ENCODE measurements around the gene AEBP2. TPM values are rescaled to one million over a fixed set of nuclear protein-coding genes. Genes with fewer than 3 reads are reported as not detected.

AEBP2 gene
- total and polyA plus RNA-seq, 2 of the 13 experiments (the other 11 are each of a cell fraction or from before 2014, with no cell fraction given), result 9.2 to 17.9 TPM

- TF ChIP-seq ZBTB40 (IDR thresholded peaks at IDR 0.05), result no peak
- no peak for TF ChIP-seq ZBTB40 (CRISPR knock-in tag; IDR thresholded peaks at IDR 0.05)
- TF ChIP-seq ZNF747 (CRISPR knock-in tag; IDR thresholded peaks at IDR 0.05; ENCODE audit: borderline replicate concordance), result 0 out of 2 replicates have a peak, but pooled peaks have one; percentile 11
- TF ChIP-seq ZNF564 (CRISPR knock-in tag; IDR thresholded peaks at IDR 0.05), result peak; percentile 75
- no peak for TF ChIP-seq ZNF326 (CRISPR knock-in tag; IDR thresholded peaks at IDR 0.05; ENCODE audit: borderline replicate concordance)
- TF ChIP-seq ZFP36 (IDR thresholded peaks at IDR 0.05; ENCODE audit: borderline replicate concordance, low read depth, low read length, partially characterized antibody), result no peak
- no peak for TF ChIP-seq BCL3 (CRISPR knock-in tag; IDR thresholded peaks at IDR 0.05)
- peak; percentile 86 for TF ChIP-seq ZNF781 (CRISPR knock-in tag; IDR thresholded peaks at IDR 0.05; ENCODE audit: borderline replicate concordance, not compliant biosample characterization)
- TF ChIP-seq MYPOP (CRISPR knock-in tag; IDR thresholded peaks at IDR 0.05), result peak; percentile 13; the same call in 1 of the 2 replicates
- peak; percentile 68; the same call in 1 of the 2 replicates for TF ChIP-seq ZBTB14 (CRISPR knock-in tag; IDR thresholded peaks at IDR 0.05)
- no peak for TF ChIP-seq SP2 (CRISPR knock-in tag; IDR thresholded peaks at IDR 0.05)
- no peak for TF ChIP-seq RAD21 (CRISPR knock-in tag; IDR thresholded peaks at IDR 0.05)
- no peak for TF ChIP-seq ZNF180 (CRISPR knock-in tag; IDR thresholded peaks at IDR 0.05; ENCODE audit: borderline replicate concordance, low read depth)
- TF ChIP-seq ZNF468 (CRISPR knock-in tag; IDR thresholded peaks at IDR 0.05), result no peak
These were observed at the start of gene AEBP2 (continued) for GRCh38 chr12:19439059-19440018.
